ENCODE results near the gene RERG. TPM values are rescaled to one million over a fixed set of nuclear protein-coding genes. Genes with fewer than 3 reads are reported as not detected.

RERG gene
- total RNA-seq, 2 experiments from 2014 or later = not detected

GRCh38 chr12:15122344-15122743 is 98.9 kb downstream of the RERG start:
- ChIA-PET CTCF (no interaction called here), POLR2A (interaction anchor here (1.2 kb wide), 1 partner anchor 426 kb away, joined by 3 read pairs; the partner anchor contains the start of gene GUCY2C)
- Mint-ChIP-seq H3K27me3 (peaks cover 3% of the 10 kb centered on the region), H3K36me3 (ENCODE audit: low read depth) (no peaks in the 10 kb centered on the region), H3K27ac (no peak overlapping the region), H3K9me3 (no peaks in the 10 kb centered on the region), H3K4me1 (ENCODE audit: low read depth) (no peaks in the 10 kb centered on the region), H3K4me3 (no peak overlapping the region)
- no peak for TF ChIP-seq CTCF (IDR thresholded peaks at IDR 0.05)
- intact Hi-C loops (cut with micrococcal nuclease) = no loop called here
- no peak for DNase-seq
- ATAC-seq = no peak

DNA sequence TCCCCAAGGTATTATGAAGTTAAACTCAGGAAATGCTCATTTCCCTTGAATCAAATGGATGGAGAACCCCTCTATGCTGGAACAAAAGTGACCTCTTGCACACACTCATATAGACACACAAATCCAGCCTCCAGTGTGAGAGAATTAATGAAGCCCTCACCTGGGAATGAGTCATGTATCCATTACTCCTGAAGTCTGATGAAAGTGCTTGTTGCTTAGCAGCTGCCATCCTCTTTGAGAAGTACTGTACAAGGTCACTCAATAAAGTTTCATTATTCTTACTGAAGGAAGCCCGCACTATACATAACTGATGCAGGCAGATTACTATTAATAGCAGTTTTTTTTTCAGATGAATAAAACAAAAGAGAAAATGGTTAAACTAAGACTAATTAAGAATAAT is 102.3 kb downstream of the RERG start:
- TF ChIP-seq CTCF (IDR thresholded peaks at IDR 0.05) = no peak
- no peak overlapping the region for H3K27ac Mint-ChIP-seq
- DNase-seq = no peak
- H3K9me3 Mint-ChIP-seq = no peaks in the 10 kb centered on the region
- H3K27me3 Mint-ChIP-seq = peaks cover 3% of the 10 kb centered on the region
- H3K4me1 Mint-ChIP-seq (ENCODE audit: low read depth) = no peaks in the 10 kb centered on the region
- CTCF ChIA-PET = interaction anchor here (0.7 kb wide), 1 partner anchor 849 kb away, joined by 5 read pairs; no protein-coding TSS in a partner anchor
- intact Hi-C loops (cut with micrococcal nuclease) = no loop called here
- H3K36me3 Mint-ChIP-seq (ENCODE audit: low read depth) = no peaks in the 10 kb centered on the region
- no peak overlapping the region for H3K4me3 Mint-ChIP-seq
- POLR2A ChIA-PET = no interaction called here
- no peak for ATAC-seq

DNA sequence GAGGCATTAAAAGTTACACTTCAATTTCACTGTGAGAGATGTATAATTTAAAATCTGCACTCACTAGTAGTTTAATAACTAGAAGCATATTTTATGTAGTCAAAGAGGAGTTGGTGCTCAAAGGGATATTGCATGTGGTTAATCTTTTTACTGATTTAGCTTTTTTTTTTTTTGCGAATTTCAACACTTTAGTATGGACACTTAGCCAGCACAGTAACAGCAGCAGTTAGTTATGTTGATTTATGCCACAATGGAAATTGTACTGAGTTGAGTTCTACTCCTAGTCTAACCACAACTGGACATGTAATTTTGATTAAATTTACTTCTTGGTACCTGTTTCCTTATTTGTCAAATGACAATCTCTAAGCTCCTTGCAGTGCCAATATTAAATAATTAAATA is 104.2 kb downstream of the RERG start:
- ChIA-PET CTCF (no interaction called here), POLR2A (no interaction called here)
- intact Hi-C loops (cut with micrococcal nuclease) = no loop called here
- H3K9me3 Mint-ChIP-seq = no peaks in the 10 kb centered on the region
- ATAC-seq = no peak
- no peaks in the 10 kb centered on the region for H3K36me3 Mint-ChIP-seq (ENCODE audit: low read depth)
- H3K27me3 Mint-ChIP-seq = peaks cover 3% of the 10 kb centered on the region
- H3K4me1 Mint-ChIP-seq (ENCODE audit: low read depth) = no peaks in the 10 kb centered on the region
- no peak overlapping the region for H3K4me3 Mint-ChIP-seq
- H3K27ac Mint-ChIP-seq = no peak overlapping the region
- DNase-seq = no peak
- TF ChIP-seq CTCF (IDR thresholded peaks at IDR 0.05) = no peak

DNA sequence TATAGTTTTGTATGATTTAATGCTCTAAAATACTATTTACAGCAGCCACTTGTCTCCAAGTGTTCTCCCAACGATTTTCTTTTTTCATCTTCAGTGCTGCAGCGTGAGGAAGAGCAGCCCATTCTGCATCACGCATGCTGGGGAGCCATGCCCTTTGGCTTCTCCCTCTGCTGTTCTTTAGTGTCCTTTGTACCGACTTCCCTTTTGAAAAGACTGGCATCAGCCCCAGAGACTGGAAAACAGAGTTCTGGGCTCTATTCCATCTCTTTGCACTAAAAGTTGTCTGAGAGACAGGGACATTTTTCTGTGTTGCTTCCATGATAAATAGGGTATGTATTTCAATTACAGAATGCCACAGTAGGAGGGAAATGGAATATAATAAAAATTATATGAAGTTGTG is 105.1 kb downstream of the RERG start:
- ChIA-PET POLR2A (no interaction called here), CTCF (no interaction called here)
- H3K27me3 Mint-ChIP-seq = peaks cover 3% of the 10 kb centered on the region
- ATAC-seq (no peak), DNase-seq (no peak)
- no peaks in the 10 kb centered on the region for H3K9me3 Mint-ChIP-seq
- H3K4me1 Mint-ChIP-seq (ENCODE audit: low read depth) = no peaks in the 10 kb centered on the region
- intact Hi-C loops (cut with micrococcal nuclease) = no loop called here
- H3K27ac Mint-ChIP-seq = no peak overlapping the region
- H3K36me3 Mint-ChIP-seq (ENCODE audit: low read depth) = no peaks in the 10 kb centered on the region
- H3K4me3 Mint-ChIP-seq = no peak overlapping the region
- TF ChIP-seq CTCF (IDR thresholded peaks at IDR 0.05) = no peak

GRCh38 chr12:15115434-15115833 is 105.8 kb downstream of the RERG start:
- Mint-ChIP-seq H3K36me3 (ENCODE audit: low read depth) (no peaks in the 10 kb centered on the region), H3K27ac (no peak overlapping the region), H3K4me1 (ENCODE audit: low read depth) (no peaks in the 10 kb centered on the region), H3K9me3 (no peaks in the 10 kb centered on the region), H3K4me3 (no peak overlapping the region), H3K27me3 (peaks cover 3% of the 10 kb centered on the region)
- ATAC-seq (no peak), DNase-seq (no peak)
- intact Hi-C loops (cut with micrococcal nuclease) = no loop called here
- TF ChIP-seq CTCF (IDR thresholded peaks at IDR 0.05) = no peak
- ChIA-PET CTCF (interaction anchor here (1.1 kb wide), 1 partner anchor 24 kb away, joined by 3 read pairs; no protein-coding TSS in a partner anchor), POLR2A (no interaction called here)
